ENCODE measurements around the gene MIAT.

The MIAT gene

GRCh38 chr22:26635117-26635516 is 22.3 kb upstream of the MIAT start (continued):
- no peak for TF ChIP-seq ZNF610 (tag by site-specific recombination; IDR thresholded peaks at IDR 0.05; ENCODE audit: borderline replicate concordance)
- TF ChIP-seq KLF9 (tag by site-specific recombination; IDR thresholded peaks at IDR 0.05; ENCODE audit: low read depth): no peak
- no peak for TF ChIP-seq ZNF701 (tag by site-specific recombination; IDR thresholded peaks at IDR 0.05)
- no peak for TF ChIP-seq ZBTB17 (tag by site-specific recombination; IDR thresholded peaks at IDR 0.05)

- ChIA-PET CTCF (no interaction called here), POLR2A (no interaction called here)
- TF ChIP-seq ZNF239 (tag by site-specific recombination; IDR thresholded peaks at IDR 0.05): 0 out of 2 replicates have a peak, but pooled peaks have one; percentile 25
- no peak for TF ChIP-seq ZNF626 (tag by site-specific recombination; IDR thresholded peaks at IDR 0.05)
- Histone ChIP-seq H3K4me3 (ENCODE audit: low read depth, low read length) (no peak overlapping the region), H3K36me3 (ENCODE audit: control insufficient read depth in 2 of 2, insufficient read depth in 1 of 2, low read length in 2 of 2) (no peaks in the 10 kb centered on the region), H3K27ac (ENCODE audit: extremely low read depth, low read depth, low read length) (no peak overlapping the region), H3K4me1 (ENCODE audit: control insufficient read depth, insufficient read depth, low read length) (no peaks in the 10 kb centered on the region), H3K9me3 (ENCODE audit: control insufficient read depth, insufficient read depth, low read depth, low read length) (no peaks in the 10 kb centered on the region)
These were observed 21.1 kb upstream of the MIAT start for GRCh38 chr22:26636296-26636695.

GRCh38 chr22:26642465-26643417 is 14.6 kb upstream of the MIAT start:
- H3K4me1 ChIP-seq (ENCODE audit: control insufficient read depth, insufficient read depth, low read length): no peaks in the 10 kb centered on the region
- H3K27ac ChIP-seq (ENCODE audit: extremely low read depth, low read depth, low read length): no peak overlapping the region
- ChIA-PET CTCF (interaction anchor here (0.7 to 1.2 kb wide), 3 partner anchors 18 to 238 kb away, joined by 3 to 4 read pairs (median 4); no protein-coding TSS in a partner anchor), POLR2A (interaction anchor here (0.7 kb wide), 1 partner anchor 142 kb away, joined by 8 read pairs; no protein-coding TSS in a partner anchor)
- H3K4me3 ChIP-seq (ENCODE audit: low read depth, low read length): no peak overlapping the region
- no peaks in the 10 kb centered on the region for H3K36me3 ChIP-seq (ENCODE audit: control insufficient read depth in 2 of 2, insufficient read depth in 1 of 2, low read length in 2 of 2)
- H3K9me3 ChIP-seq (ENCODE audit: control insufficient read depth, insufficient read depth, low read depth, low read length): no peaks in the 10 kb centered on the region
- TF ChIP-seq ZFP69B (tag by site-specific recombination; IDR thresholded peaks at IDR 0.05) (no peak), ZNF10 (tag by site-specific recombination; IDR thresholded peaks at IDR 0.05) (no peak), ZNF704 (tag by site-specific recombination; IDR thresholded peaks at IDR 0.05) (no peak), ZNF133 (tag by site-specific recombination; IDR thresholded peaks at IDR 0.05) (no peak), ZNF776 (tag by site-specific recombination; IDR thresholded peaks at IDR 0.05; ENCODE audit: borderline replicate concordance) (no peak), ZNF514 (tag by site-specific recombination; IDR thresholded peaks at IDR 0.05) (0 out of 2 replicates have a peak, but pooled peaks have one; percentile 56), ZNF335 (tag by site-specific recombination; conservative IDR thresholded peaks at IDR 0.05) (no peak), SP7 (tag by site-specific recombination; IDR thresholded peaks at IDR 0.05) (no peak), ZBTB26 (tag by site-specific recombination; optimal IDR thresholded peaks at IDR 0.05) (no peak), ZNF366 (tag by site-specific recombination; conservative IDR thresholded peaks at IDR 0.05) (peak; percentile 86), GLI4 (tag by site-specific recombination; IDR thresholded peaks at IDR 0.05) (no peak), SETDB1 (IDR thresholded peaks at IDR 0.05; ENCODE audit: insufficient read length, low read length) (no peak), HOXA7 (CRISPR knock-in tag; IDR thresholded peaks at IDR 0.05; ENCODE audit: borderline replicate concordance) (no peak), MYNN (tag by site-specific recombination; IDR thresholded peaks at IDR 0.05; ENCODE audit: borderline replicate concordance) (no peak), ZNF830 (tag by site-specific recombination; IDR thresholded peaks at IDR 0.05; ENCODE audit: low read depth) (no peak), ZNF341 (tag by site-specific recombination; IDR thresholded peaks at IDR 0.05; ENCODE audit: low read depth) (no peak), ZBTB11 (tag by site-specific recombination; conservative IDR thresholded peaks at IDR 0.05; ENCODE audit: low read depth) (no peak), ZNF747 (tag by site-specific recombination; IDR thresholded peaks at IDR 0.05) (no peak), ZNF488 (tag by site-specific recombination; IDR thresholded peaks at IDR 0.05) (no peak), ZNF433 (tag by site-specific recombination; IDR thresholded peaks at IDR 0.05; ENCODE audit: low read depth) (no peak), ZNF621 (tag by site-specific recombination; IDR thresholded peaks at IDR 0.05) (peak; percentile 26; the same call in 1 of the 2 replicates)

Data from HEK293 (cell line).